GM10248 (cell line): Measurements from ENCODE around the gene PANK4.

Experiments
- CTCF ChIA-PET: fragments of 300-600 bp; sonication (Branson Sonifier 250); formaldehyde crosslinking; extraction: SDS; loops from one replicate; lab custom pipeline; 2021; ENCODE audit warnings: antibody characterized with exemption; lab: Yijun Ruan, JAX
- POLR2A ChIA-PET: fragments of 350-650 bp; sonication (Branson Sonifier 250); formaldehyde crosslinking; extraction: SDS; loops from one replicate; lab custom pipeline; 2020; ENCODE audit warnings: antibody characterized with exemption; lab: Yijun Ruan, JAX
- DNase-seq: peaks from one replicate; pipeline ENCODE4 v3.0.0; 2012; ENCODE audit errors: extremely low spot score
- CTCF ChIP-seq: IDR thresholded peaks from 2 replicates; pipeline ENCODE4 v1.5.1; 2012; ENCODE audit warnings: mild to moderate bottlenecking, low read depth; ENCODE audit errors: extremely low read depth, missing control alignments, control extremely low read depth

The PANK4 gene

GRCh38 chr1:2458687-2459086, 67.7 kb downstream of the PANK4 start:
- ChIA-PET CTCF (no interaction called here), POLR2A (no interaction called here)
- DNase-seq = no peak
- TF ChIP-seq CTCF = no peak
